Endodermal cell (in vitro differentiated cells): ENCODE results near the gene CD6. TPM values are rescaled to one million over a fixed set of nuclear protein-coding genes. Genes with fewer than 3 reads are reported as not detected.

ENCODE experiments used
- DNase-seq: peaks from one replicate; pipeline ENCODE4 v3.0.0-alpha.2; 2017
- H3K27ac ChIP-seq: 2 replicates; pipeline ENCODE4 v1.5.1; 2013; ENCODE audit warnings: mild to moderate bottlenecking, low read depth, low read length, moderate library complexity
- H3K27me3 ChIP-seq: 2 replicates; pipeline ENCODE4 v1.6.1; 2013; ENCODE audit warnings: mild to moderate bottlenecking, low read length, moderate library complexity; ENCODE audit not compliant: insufficient read depth, control insufficient read depth, poor library complexity, severe bottlenecking
- H3K36me3 ChIP-seq: 2 replicates; pipeline ENCODE4 v1.7.0; 2013; ENCODE audit warnings: mild to moderate bottlenecking, low read length, moderate library complexity; ENCODE audit not compliant: control insufficient read depth, insufficient read depth
- H3K4me1 ChIP-seq: one replicate; pipeline ENCODE4 v1.7.0; 2013; ENCODE audit warnings: low read length; ENCODE audit not compliant: control insufficient read depth, insufficient read depth
- H3K4me3 ChIP-seq: 2 replicates; pipeline ENCODE4 v1.5.1; 2013; ENCODE audit warnings: mild to moderate bottlenecking, low read length, moderate library complexity
- H3K9ac ChIP-seq: 2 replicates; pipeline ENCODE4 v1.6.1; 2013; ENCODE audit warnings: mild to moderate bottlenecking, low read length, moderate library complexity; ENCODE audit not compliant: poor library complexity, severe bottlenecking; ENCODE audit errors: extremely low read depth
- H3K9me3 ChIP-seq: 2 replicates; pipeline ENCODE4 v1.6.1; 2013; ENCODE audit warnings: mild to moderate bottlenecking, low read length, moderate library complexity; ENCODE audit not compliant: control insufficient read depth
- H3K27ac Mint-ChIP-seq: 2 replicates; pipeline ENCODE4 v1.8.0; 2020; ENCODE audit warnings: mixed read lengths
- H3K27me3 Mint-ChIP-seq: 2 replicates; pipeline ENCODE4 v1.8.0; 2021; ENCODE audit warnings: mild to moderate bottlenecking, mixed read lengths; ENCODE audit not compliant: insufficient read depth
- H3K36me3 Mint-ChIP-seq: 2 replicates; pipeline ENCODE4 v1.8.0; 2020; ENCODE audit warnings: low read depth, mixed read lengths
- H3K4me1 Mint-ChIP-seq: 2 replicates; pipeline ENCODE4 v1.8.0; 2020; ENCODE audit warnings: mixed read lengths
- H3K4me3 Mint-ChIP-seq: 2 replicates; pipeline ENCODE4 v1.8.0; 2020; ENCODE audit warnings: mild to moderate bottlenecking, moderate library complexity, mixed read lengths
- H3K9me3 Mint-ChIP-seq: 2 replicates; pipeline ENCODE4 v1.8.0; 2020; ENCODE audit warnings: mild to moderate bottlenecking, mixed read lengths
- CTCF ChIP-seq: fragments of 200-600 bp; sonication (generic); conservative IDR thresholded peaks from 2 replicates; pipeline ENCODE4 v1.5.0; 2021; ENCODE audit warnings: antibody characterized with exemption, mild to moderate bottlenecking
- WGBS, 2 experiments: methylation state at CpG; one replicate each; pipeline versions ENCODE4 v1.1.5 to v1.1.7; 2013; ENCODE audit warnings: missing lambda C conversion rate in 2 of 2, mixed read lengths in 1 of 2; ENCODE audit not compliant: insufficient coverage in 1 of 2, insufficient read length in 1 of 2; 5-methylcytosine and 5-hydroxymethylcytosine counted together
- total RNA-seq, 2 donors: library from RNA; stranded (reverse); fragmentation: NEBNext Ultra II Directional in 1 of 2; extraction: Animal tissue kit (Norgen Biotek cat#: 25700) in 1 of 2; gene quantifications; 2 replicates in 1 of 2; 3 replicates in 1 of 2; pipeline ENCODE4 v1.2.1, GENCODE V29; 2021

The CD6 gene
- total RNA-seq, 2 donors from 2014 or later = 1.5 to 1.6 TPM

- H3K27ac ChIP-seq = no peak overlapping the region
- Mint-ChIP-seq H3K27me3 (peaks cover 60% of the 10 kb centered on the region), H3K27ac (no peak overlapping the region), H3K36me3 (no peaks in the 10 kb centered on the region), H3K4me1 (no peaks in the 10 kb centered on the region), H3K4me3 (peak overlapping the region; percentile 41), H3K9me3 (no peaks in the 10 kb centered on the region)
- no peaks in the 10 kb centered on the region for H3K4me1 ChIP-seq
- H3K9ac ChIP-seq = no peak overlapping the region
- WGBS, 2 experiments = 15 to 25% methylated on average over 4 to 8 of the region's 8 CpGs
- no peak for DNase-seq
- TF ChIP-seq CTCF = no peak
- H3K36me3 ChIP-seq = no peaks in the 10 kb centered on the region
- H3K4me3 ChIP-seq = no peak overlapping the region
- peaks cover 55% of the 10 kb centered on the region for H3K27me3 ChIP-seq
- no peaks in the 10 kb centered on the region for H3K9me3 ChIP-seq
Measured at GRCh38 chr11:60951606-60951903, 19.9 kb upstream of the CD6 start.

- no peak within 1 kb of the TSS for H3K27ac Mint-ChIP-seq
- Histone ChIP-seq H3K4me3 (no peak within 1 kb of the TSS), H3K27me3 (peaks cover 53% of the 10 kb centered on the region), H3K9ac (no peak within 1 kb of the TSS), H3K4me1 (no peaks in the 10 kb centered on the region), H3K27ac (no peak within 1 kb of the TSS), H3K36me3 (no peaks in the 10 kb centered on the region), H3K9me3 (no peaks in the 10 kb centered on the region)
- H3K9me3 Mint-ChIP-seq = no peaks in the 10 kb centered on the region
- H3K4me3 Mint-ChIP-seq = peak within 1 kb of the TSS; percentile 41
- H3K4me1 Mint-ChIP-seq = no peaks in the 10 kb centered on the region
- TF ChIP-seq CTCF = no peak
- H3K27me3 Mint-ChIP-seq = peaks cover 65% of the 10 kb centered on the region
- H3K36me3 Mint-ChIP-seq = no peaks in the 10 kb centered on the region
- DNase-seq = peak; percentile 83
- 48 to 58% methylated on average over 12 to 23 of the region's 23 CpGs for WGBS, 2 experiments
Measured at GRCh38 chr11:60951904-60952741, 19.4 kb upstream of the CD6 start, which contains the start of gene SLC15A3. TSS of gene SLC15A3 (minus strand) at chr11:60952176. CDS start at chr11:60951551, 625 bp downstream.

- H3K27ac ChIP-seq = no peak overlapping the region
- H3K36me3 Mint-ChIP-seq = no peaks in the 10 kb centered on the region
- H3K4me1 Mint-ChIP-seq = no peaks in the 10 kb centered on the region
- H3K27me3 Mint-ChIP-seq = peaks cover 67% of the 10 kb centered on the region
- no peaks in the 10 kb centered on the region for H3K4me1 ChIP-seq
- H3K4me3 ChIP-seq = no peak overlapping the region
- no peak overlapping the region for H3K4me3 Mint-ChIP-seq
- no peak overlapping the region for H3K9ac ChIP-seq
- peaks cover 53% of the 10 kb centered on the region for H3K27me3 ChIP-seq
- no peaks in the 10 kb centered on the region for H3K9me3 ChIP-seq
- H3K27ac Mint-ChIP-seq = no peak overlapping the region
- no peaks in the 10 kb centered on the region for H3K36me3 ChIP-seq
- WGBS, 2 experiments = 75% methylated on average over 3 of the region's 3 CpGs
- no peak for TF ChIP-seq CTCF
- H3K9me3 Mint-ChIP-seq = no peaks in the 10 kb centered on the region
- no peak for DNase-seq
Measured at GRCh38 chr11:60952742-60953170, 18.7 kb upstream of the CD6 start.
